CD8-positive, alpha-beta memory T cell (primary cell): Measurements from ENCODE around the gene TMEM135. TPM values are rescaled to one million over a fixed set of nuclear protein-coding genes. Genes with fewer than 3 reads are reported as not detected.
"Not testable (repeated sequence)": the region's sequence is repeated elsewhere in the genome, so short reads cannot be mapped to it uniquely, and the experiment has no call there.

Experiments used
- CTCF ChIA-PET: fragments of 350-600 bp; sonication (Branson Sonifier 250); formaldehyde crosslinking; loops from one replicate; lab custom pipeline; 2021; ENCODE audit warnings: antibody characterized with exemption; lab: Charles Lee
- POLR2A ChIA-PET: fragments of 350-600 bp; sonication (Branson Sonifier 250); formaldehyde crosslinking; loops from one replicate; lab custom pipeline; 2021; ENCODE audit warnings: antibody characterized with exemption; lab: Charles Lee
- DNase-seq, 5 donors: peaks; one replicate each; pipeline versions ENCODE4 v3.0.0 to v3.0.0-alpha.2; 2020 to 2022; ENCODE audit warnings: mixed read lengths in 1 of 5
- H3K27ac ChIP-seq: one replicate; pipeline ENCODE4 v1.7.0; 2013; ENCODE audit warnings: low read depth, mild to moderate bottlenecking, low read length, moderate library complexity
- H3K27me3 ChIP-seq: 2 replicates; pipeline ENCODE4 v1.7.0; 2013; ENCODE audit warnings: low read length, mild to moderate bottlenecking; ENCODE audit not compliant: insufficient read depth, poor library complexity, severe bottlenecking
- H3K36me3 ChIP-seq: 2 replicates; pipeline ENCODE4 v1.7.0; 2013; ENCODE audit warnings: mild to moderate bottlenecking, low read length, moderate library complexity; ENCODE audit not compliant: insufficient read depth
- H3K4me1 ChIP-seq: 2 replicates; pipeline ENCODE4 v1.7.0; 2013; ENCODE audit warnings: mild to moderate bottlenecking, low read length, moderate library complexity; ENCODE audit not compliant: insufficient read depth
- H3K4me3 ChIP-seq: 2 replicates; pipeline ENCODE4 v1.7.0; 2013; ENCODE audit warnings: mild to moderate bottlenecking, low read length
- H3K9me3 ChIP-seq: 2 replicates; pipeline ENCODE4 v1.7.0; 2013; ENCODE audit warnings: mild to moderate bottlenecking, low read length
- H3K27ac Mint-ChIP-seq, 8 donors: one replicate each; pipeline ENCODE4 v1.8.0; 2020 to 2021; ENCODE audit warnings: mixed read lengths in 8 of 8, mild to moderate bottlenecking in 6 of 8, inconsistent platforms in 3 of 8, moderate library complexity in 3 of 8
- H3K27me3 Mint-ChIP-seq, 2 donors: one replicate each; pipeline ENCODE4 v1.8.0; 2020 to 2021; ENCODE audit warnings: mixed read lengths in 2 of 2, mild to moderate bottlenecking in 1 of 2, moderate library complexity in 1 of 2
- H3K36me3 Mint-ChIP-seq, 3 donors: one replicate each; pipeline ENCODE4 v1.8.0; 2020 to 2021; ENCODE audit warnings: mixed read lengths in 3 of 3, inconsistent platforms in 1 of 3, mild to moderate bottlenecking in 1 of 3
- H3K4me1 Mint-ChIP-seq, 3 donors: one replicate each; pipeline ENCODE4 v1.8.0; 2020 to 2021; ENCODE audit warnings: mixed read lengths in 3 of 3, inconsistent platforms in 1 of 3, mild to moderate bottlenecking in 1 of 3
- H3K4me3 Mint-ChIP-seq, 7 donors: one replicate each; pipeline ENCODE4 v1.8.0; 2020 to 2021; ENCODE audit warnings: mixed read lengths in 7 of 7, mild to moderate bottlenecking in 6 of 7, moderate library complexity in 4 of 7, inconsistent platforms in 2 of 7
- H3K9me3 Mint-ChIP-seq, 5 donors: one replicate each; pipeline ENCODE4 v1.8.0; 2020 to 2022; ENCODE audit warnings: mixed read lengths in 5 of 5, mild to moderate bottlenecking in 3 of 5, moderate library complexity in 2 of 5, inconsistent platforms in 1 of 5
- polyA plus RNA-seq: library from polyadenylated mRNA; unstranded; fragments of 300-500 nt; fragmentation: Illumina TruSeq; gene quantifications from one replicate; pipeline ENCODE4 v1.2.3, GENCODE V29; 2021
- total RNA-seq, 2 experiments: library from RNA; stranded (reverse); gene quantifications; one replicate each; pipeline ENCODE4 v1.2.3, GENCODE V29; 2021

Gene TMEM135
- total and polyA plus RNA-seq, 3 experiments from 2014 or later: 5.9 to 18.8 (median 12.9) TPM

- no peaks in the 10 kb centered on the region for H3K36me3 Mint-ChIP-seq
- H3K9me3 Mint-ChIP-seq: no peaks in the 10 kb centered on the region
- CTCF ChIA-PET: no interaction called here
Measured at GRCh38 chr11:86999388-86999787, 38.3 kb upstream of the TMEM135 start.

GRCh38 chr11:86999859-87000753, 37.6 kb upstream of the TMEM135 start:
- no peaks in the 10 kb centered on the region for H3K36me3 Mint-ChIP-seq
- H3K27me3 Mint-ChIP-seq: no peaks in the 10 kb centered on the region
- no peak for DNase-seq
- no peaks in the 10 kb centered on the region for H3K27me3 ChIP-seq
- H3K27ac ChIP-seq: peak overlapping the region; percentile 82
- H3K4me3 Mint-ChIP-seq: no peak overlapping the region
- no peak overlapping the region for H3K4me3 ChIP-seq
- no peaks in the 10 kb centered on the region for H3K4me1 ChIP-seq
- no peaks in the 10 kb centered on the region for H3K4me1 Mint-ChIP-seq
- ChIA-PET POLR2A (no interaction called here), CTCF (no interaction called here)
- no peaks in the 10 kb centered on the region for H3K9me3 Mint-ChIP-seq
- H3K9me3 ChIP-seq: no peaks in the 10 kb centered on the region
- peak overlapping the region in 2 of 8 donors; percentile 7 to 37 for H3K27ac Mint-ChIP-seq
- H3K36me3 ChIP-seq: no peaks in the 10 kb centered on the region

More at GRCh38 chr11:86999388-86999787, 38.3 kb upstream of the TMEM135 start:
- Histone ChIP-seq H3K9me3 (no peaks in the 10 kb centered on the region), H3K36me3 (no peaks in the 10 kb centered on the region), H3K27ac (peak overlapping the region; percentile 82), H3K4me1 (no peaks in the 10 kb centered on the region), H3K4me3 (no peak overlapping the region), H3K27me3 (no peaks in the 10 kb centered on the region)
- no peaks in the 10 kb centered on the region for H3K4me1 Mint-ChIP-seq
- no peak for DNase-seq
- H3K27ac Mint-ChIP-seq: peak overlapping the region in 1 of 8 donors; percentile 37
- H3K4me3 Mint-ChIP-seq: no peak overlapping the region
- no peaks in the 10 kb centered on the region for H3K27me3 Mint-ChIP-seq
- POLR2A ChIA-PET: no interaction called here

DNA sequence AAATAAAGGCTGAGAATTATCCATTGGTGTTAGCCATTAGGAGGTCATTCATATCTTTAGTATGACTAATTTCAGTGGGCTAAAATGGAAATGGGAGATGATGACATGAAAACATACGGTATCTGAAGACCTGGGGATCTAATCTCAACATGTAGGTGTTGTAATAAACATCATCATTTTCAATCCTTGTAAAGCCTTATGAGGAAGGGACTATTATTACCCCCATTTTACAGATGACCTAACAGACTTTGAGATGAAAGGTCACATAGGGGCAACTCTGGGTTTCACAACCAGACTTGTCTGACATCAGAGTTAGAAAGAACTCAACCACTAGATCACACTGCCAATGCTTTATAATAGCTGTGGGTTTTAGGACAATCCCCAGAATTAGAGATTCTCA, 34.8 kb upstream of the TMEM135 start:
- H3K9me3 ChIP-seq: no peaks in the 10 kb centered on the region
- H3K27me3 ChIP-seq: no peaks in the 10 kb centered on the region
- no peak overlapping the region for H3K4me3 Mint-ChIP-seq
- H3K9me3 Mint-ChIP-seq: no peaks in the 10 kb centered on the region
- no peak overlapping the region for H3K27ac ChIP-seq
- H3K27ac Mint-ChIP-seq: no peak overlapping the region
- H3K4me3 ChIP-seq: no peak overlapping the region
- no peaks in the 10 kb centered on the region for H3K4me1 Mint-ChIP-seq
- DNase-seq: no peak
- H3K27me3 Mint-ChIP-seq: peaks cover 9 to 14% of the 10 kb centered on the region in 2 donors
- H3K36me3 Mint-ChIP-seq: no peaks in the 10 kb centered on the region
- ChIA-PET CTCF (no interaction called here), POLR2A (no interaction called here)
- H3K36me3 ChIP-seq: no peaks in the 10 kb centered on the region
- H3K4me1 ChIP-seq: no peaks in the 10 kb centered on the region

DNA sequence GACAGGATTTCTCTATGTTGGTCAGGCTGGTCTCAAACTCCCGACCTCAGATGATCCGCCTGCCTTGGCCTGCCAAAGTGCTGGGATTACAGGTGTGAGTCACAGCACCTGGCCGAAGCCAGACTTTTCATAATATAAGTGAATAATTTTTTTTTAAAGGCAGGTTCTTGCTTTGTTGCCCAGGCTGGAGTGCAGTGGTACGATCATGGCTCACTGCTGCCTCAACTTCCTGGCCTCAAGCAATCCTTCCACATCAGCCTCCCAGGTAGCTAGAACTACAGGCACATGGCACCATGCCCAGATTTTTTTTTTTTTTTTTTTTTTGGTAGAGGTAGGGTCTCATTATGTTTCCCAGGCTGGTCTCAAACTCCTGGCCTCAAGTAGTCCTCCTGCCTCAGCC, 33.5 kb upstream of the TMEM135 start:
- Mint-ChIP-seq H3K27ac (peak overlapping the region in 1 of 8 donors; percentile 3), H3K27me3 (peaks cover 10 to 14% of the 10 kb centered on the region in 2 donors)
- DNase-seq, H3K4me1 Mint-ChIP-seq, POLR2A ChIA-PET, H3K27ac ChIP-seq, H3K27me3 ChIP-seq, H3K36me3 Mint-ChIP-seq, H3K4me3 Mint-ChIP-seq, H3K9me3 Mint-ChIP-seq, H3K4me3 ChIP-seq, CTCF ChIA-PET, H3K4me1 ChIP-seq, H3K9me3 ChIP-seq, H3K36me3 ChIP-seq: not testable (repeated sequence)

DNA sequence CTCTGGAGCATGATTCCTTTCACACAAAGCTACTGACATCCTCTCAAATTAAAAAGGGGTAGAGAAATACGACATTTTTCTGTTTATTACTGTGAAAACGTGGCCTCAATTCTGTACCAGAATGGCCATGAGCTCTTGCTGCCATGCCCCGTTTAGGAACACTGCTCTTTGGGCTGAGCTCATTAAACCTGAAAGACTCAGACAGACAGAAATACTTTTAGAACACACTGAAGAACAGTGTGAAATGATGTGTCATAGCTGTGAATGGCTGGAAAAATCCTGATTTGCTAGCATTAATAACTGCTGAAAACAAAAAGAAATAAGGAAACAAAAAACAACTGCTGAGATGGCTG, 32.2 kb upstream of the TMEM135 start:
- no peaks in the 10 kb centered on the region for H3K36me3 Mint-ChIP-seq

DNA sequence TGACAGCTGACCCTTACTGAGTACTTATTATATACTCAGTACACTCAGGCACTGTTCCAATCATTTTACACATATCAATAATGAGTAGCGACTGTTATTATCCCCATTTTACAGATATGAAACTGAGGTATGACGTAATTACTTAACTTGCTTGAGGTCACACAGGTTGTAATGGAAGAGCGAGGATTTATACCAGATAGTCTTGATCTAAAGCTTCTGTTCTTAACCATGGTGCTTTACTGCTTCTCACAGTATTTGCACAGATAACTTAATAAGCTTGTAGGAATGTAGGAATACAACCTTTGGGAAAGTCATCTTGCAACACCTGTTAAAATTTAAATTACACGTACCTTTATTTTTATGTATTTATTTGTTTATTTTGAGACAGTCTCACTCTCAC, 31.7 kb upstream of the TMEM135 start:
- Histone ChIP-seq H3K27me3 (no peaks in the 10 kb centered on the region), H3K36me3 (no peaks in the 10 kb centered on the region), H3K9me3 (no peaks in the 10 kb centered on the region), H3K4me3 (no peak overlapping the region), H3K4me1 (no peaks in the 10 kb centered on the region), H3K27ac (no peak overlapping the region)
- no peaks in the 10 kb centered on the region for H3K9me3 Mint-ChIP-seq
- no peak overlapping the region for H3K27ac Mint-ChIP-seq
- ChIA-PET CTCF (interaction anchor here (1.1 kb wide), 1 partner anchor 11 kb away, joined by 3 read pairs; no protein-coding TSS in a partner anchor), POLR2A (no interaction called here)
- no peaks in the 10 kb centered on the region for H3K36me3 Mint-ChIP-seq
- H3K27me3 Mint-ChIP-seq: peaks cover 13 to 14% of the 10 kb centered on the region in 2 donors
- DNase-seq: no peak
- H3K4me3 Mint-ChIP-seq: no peak overlapping the region
- H3K4me1 Mint-ChIP-seq: no peaks in the 10 kb centered on the region

More for the DNA sequence above, 32.2 kb upstream of the TMEM135 start:
- H3K9me3 ChIP-seq: no peaks in the 10 kb centered on the region
- no peaks in the 10 kb centered on the region for H3K27me3 ChIP-seq
- no peak overlapping the region for H3K27ac Mint-ChIP-seq
- H3K4me3 Mint-ChIP-seq: no peak overlapping the region
- H3K27ac ChIP-seq: no peak overlapping the region
- H3K27me3 Mint-ChIP-seq: peaks cover 13 to 14% of the 10 kb centered on the region in 2 donors
- no peaks in the 10 kb centered on the region for H3K4me1 ChIP-seq
- POLR2A ChIA-PET: no interaction called here
- H3K36me3 ChIP-seq: no peaks in the 10 kb centered on the region
- DNase-seq: no peak
- no peaks in the 10 kb centered on the region for H3K4me1 Mint-ChIP-seq
- no peaks in the 10 kb centered on the region for H3K9me3 Mint-ChIP-seq
- H3K4me3 ChIP-seq: no peak overlapping the region
- CTCF ChIA-PET: interaction anchor here (1.1 kb wide), 1 partner anchor 10 kb away, joined by 3 read pairs; no protein-coding TSS in a partner anchor

DNA sequence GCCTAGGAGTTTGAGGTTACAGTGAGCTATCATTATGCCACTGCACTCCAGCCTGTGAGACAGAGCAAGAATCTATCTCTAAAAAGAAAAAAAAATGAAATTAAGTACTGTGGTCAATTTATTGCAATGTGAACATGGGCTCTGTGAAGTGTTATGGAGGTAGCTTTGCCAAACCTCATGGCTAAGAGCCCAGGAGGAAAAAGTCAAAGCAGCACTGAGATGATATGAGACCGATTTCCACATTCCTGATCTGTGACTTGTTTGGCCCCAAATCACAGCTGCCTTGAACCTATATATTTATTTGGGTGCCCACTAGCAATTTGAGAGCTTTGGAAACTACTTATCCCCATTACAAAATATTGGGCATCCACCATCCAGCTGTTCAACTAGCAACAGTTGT, 29.8 kb upstream of the TMEM135 start:
- Mint-ChIP-seq H3K4me3 (no peak overlapping the region), H3K27ac (peak overlapping the region in 1 of 8 donors; percentile 6), H3K9me3 (no peaks in the 10 kb centered on the region), H3K4me1 (peaks cover 0 to 10% (median 9%) of the 10 kb centered on the region in 3 donors), H3K27me3 (peaks cover 13 to 14% of the 10 kb centered on the region in 2 donors), H3K36me3 (no peaks in the 10 kb centered on the region)
- H3K4me1 ChIP-seq: no peaks in the 10 kb centered on the region
- no peak for DNase-seq
- ChIA-PET POLR2A (no interaction called here), CTCF (interaction anchor here (1.1 kb wide), 1 partner anchor 14 kb away, joined by 5 read pairs; no protein-coding TSS in a partner anchor)
- no peak overlapping the region for H3K27ac ChIP-seq
- no peak overlapping the region for H3K4me3 ChIP-seq
- H3K36me3 ChIP-seq: no peaks in the 10 kb centered on the region
- no peaks in the 10 kb centered on the region for H3K27me3 ChIP-seq
- no peaks in the 10 kb centered on the region for H3K9me3 ChIP-seq

- DNase-seq: no peak
- H3K4me1 ChIP-seq: no peaks in the 10 kb centered on the region
- no peaks in the 10 kb centered on the region for H3K9me3 ChIP-seq
- Mint-ChIP-seq H3K27me3 (peaks cover 7 to 8% of the 10 kb centered on the region in 2 donors), H3K27ac (no peak overlapping the region), H3K9me3 (no peaks in the 10 kb centered on the region), H3K4me1 (peaks cover 0 to 10% (median 9%) of the 10 kb centered on the region in 3 donors), H3K36me3 (no peaks in the 10 kb centered on the region), H3K4me3 (no peak overlapping the region)
- H3K36me3 ChIP-seq: no peaks in the 10 kb centered on the region
- ChIA-PET POLR2A (no interaction called here), CTCF (interaction anchor here (1.1 kb wide), 1 partner anchor 11 kb away, joined by 4 read pairs; no protein-coding TSS in a partner anchor)
- no peaks in the 10 kb centered on the region for H3K27me3 ChIP-seq
- H3K4me3 ChIP-seq: no peak overlapping the region
- H3K27ac ChIP-seq: no peak overlapping the region
Measured at GRCh38 chr11:87012089-87012488, 25.6 kb upstream of the TMEM135 start.
